Erythroblast (primary cell): ENCODE measurements around the gene ESYT2.

ENCODE experiments used
- DNase-seq, 2 experiments: peaks; one replicate each; lab custom pipeline; 2025; lab: John Stamatoyannopoulos, UW
- GATA1 ChIP-seq: IDR thresholded peaks from 2 replicates; pipeline ENCODE4 v1.6.1; 2011; ENCODE audit warnings: low read depth, mild to moderate bottlenecking, control low read depth, low read length, moderate library complexity
- POLR2A ChIP-seq: IDR thresholded peaks from 2 replicates; pipeline ENCODE4 v1.6.1; 2011; ENCODE audit warnings: mild to moderate bottlenecking, low read length

Gene ESYT2

DNA sequence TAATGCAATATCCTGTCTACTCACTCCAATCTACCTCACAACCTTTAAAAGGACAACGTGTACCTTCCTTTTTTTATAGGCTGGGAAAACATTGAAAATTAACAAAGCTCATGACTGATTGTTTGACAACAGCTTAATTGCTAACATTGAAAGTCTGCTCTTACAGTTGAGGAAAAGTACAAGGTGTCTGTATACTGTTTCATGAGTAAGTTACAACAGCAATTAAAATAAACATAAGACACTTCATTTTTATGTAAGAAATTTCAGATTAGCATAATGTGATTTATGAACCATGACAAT is 96.1 kb downstream of the ESYT2 start:
- DNase-seq: no peak
- no peak for TF ChIP-seq GATA1
- no peak for TF ChIP-seq POLR2A

DNA sequence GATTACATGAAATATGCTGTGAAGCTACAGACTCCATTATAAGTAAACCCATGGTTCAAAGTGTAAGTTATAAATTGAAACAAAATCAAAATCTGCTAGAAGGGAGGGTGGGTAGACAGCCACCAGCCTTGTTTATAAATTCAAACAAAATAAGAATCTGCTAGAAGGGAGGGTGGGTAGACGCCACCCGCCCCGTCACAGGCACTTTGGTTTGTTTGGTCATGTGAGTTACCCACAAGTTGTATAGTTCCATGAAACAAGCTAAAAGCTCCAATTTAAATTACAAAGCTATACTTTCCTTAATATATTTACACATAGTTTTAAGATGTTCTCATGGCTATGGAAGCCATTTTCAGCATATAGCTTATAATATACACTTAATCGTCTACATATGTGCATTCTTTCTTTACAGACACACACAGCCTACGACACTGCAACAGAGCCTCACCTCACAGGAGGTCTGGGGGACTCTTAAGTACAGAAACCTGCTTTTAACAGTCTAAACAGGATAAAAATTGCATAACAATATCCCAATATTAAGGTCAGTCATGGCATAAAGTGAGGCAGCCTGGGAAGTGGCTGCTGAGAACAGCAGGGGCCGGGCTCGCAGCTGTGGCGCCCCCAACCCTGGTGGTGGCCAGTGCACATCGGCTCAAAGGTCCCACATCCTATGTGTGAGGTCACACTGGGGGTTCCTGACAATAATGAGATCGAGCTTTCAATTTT is 96.7 kb downstream of the ESYT2 start:
- TF ChIP-seq POLR2A: no peak
- no peak for TF ChIP-seq GATA1
- DNase-seq: no peak

DNA sequence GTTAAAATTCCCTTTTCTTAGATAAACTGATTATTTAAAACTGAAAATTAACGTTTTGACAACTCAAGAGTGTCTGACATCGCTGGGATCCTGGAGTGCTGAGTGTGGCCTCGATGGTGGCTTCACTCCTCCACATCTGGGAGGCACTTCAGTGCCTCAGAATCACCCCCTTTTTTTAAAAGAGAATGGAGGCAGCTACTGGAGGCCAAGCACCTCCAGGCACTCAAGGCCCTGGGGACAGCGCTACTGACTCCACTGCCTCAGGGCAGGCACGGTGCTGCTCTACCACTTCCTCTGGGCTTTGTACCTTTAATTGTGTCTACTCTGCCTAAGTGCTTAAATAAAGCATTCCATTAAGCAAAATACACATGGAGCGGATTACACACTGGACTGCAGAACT is 97.5 kb downstream of the ESYT2 start:
- TF ChIP-seq POLR2A (no peak), GATA1 (no peak)
- no peak for DNase-seq

DNA sequence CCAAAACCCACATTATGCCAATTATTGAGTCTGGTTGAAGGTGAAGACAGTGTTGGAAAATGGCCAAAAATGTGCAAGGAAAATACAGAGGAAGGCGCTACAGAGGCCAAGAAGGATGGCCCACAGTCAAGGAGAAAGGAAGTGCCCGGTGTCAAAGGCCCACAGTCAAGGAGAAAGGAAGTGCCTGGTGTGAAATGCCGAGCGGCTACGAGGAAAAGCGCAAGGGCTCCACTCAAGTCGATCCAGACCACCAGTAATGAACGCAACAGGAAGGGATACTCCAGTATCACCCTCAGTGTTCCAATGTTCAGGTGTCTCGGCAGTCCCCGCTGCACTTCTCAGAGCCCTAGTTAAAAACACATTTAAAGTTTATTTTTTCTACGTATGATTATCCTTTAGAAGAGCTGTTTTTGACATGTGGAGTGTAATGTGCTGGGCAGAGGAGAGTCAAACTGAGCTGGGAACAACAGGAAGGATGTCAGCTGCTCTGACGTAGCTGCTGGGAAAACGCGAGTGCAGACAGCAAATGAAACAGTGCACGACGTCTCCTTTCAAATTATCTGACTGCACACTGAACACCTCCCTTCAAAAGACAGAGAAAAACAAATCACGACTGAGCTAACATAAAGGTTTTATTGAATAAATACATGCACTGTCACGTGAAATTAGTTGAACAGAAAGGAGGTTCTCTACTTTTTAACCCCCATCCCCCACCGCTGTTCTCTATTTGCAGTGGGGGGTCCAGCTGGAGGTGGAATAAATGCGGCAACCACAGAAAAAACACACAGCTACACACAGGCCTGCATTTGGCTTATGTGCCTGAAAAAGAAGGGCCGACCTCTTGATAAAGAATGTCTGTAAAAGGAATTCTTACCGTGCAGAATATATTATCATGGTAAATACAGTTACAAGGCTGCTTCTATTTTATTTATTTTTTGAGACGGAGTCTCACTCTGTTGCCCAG is 98.6 kb downstream of the ESYT2 start:
- no peak for DNase-seq
- TF ChIP-seq POLR2A: no peak
- no peak for TF ChIP-seq GATA1

DNA sequence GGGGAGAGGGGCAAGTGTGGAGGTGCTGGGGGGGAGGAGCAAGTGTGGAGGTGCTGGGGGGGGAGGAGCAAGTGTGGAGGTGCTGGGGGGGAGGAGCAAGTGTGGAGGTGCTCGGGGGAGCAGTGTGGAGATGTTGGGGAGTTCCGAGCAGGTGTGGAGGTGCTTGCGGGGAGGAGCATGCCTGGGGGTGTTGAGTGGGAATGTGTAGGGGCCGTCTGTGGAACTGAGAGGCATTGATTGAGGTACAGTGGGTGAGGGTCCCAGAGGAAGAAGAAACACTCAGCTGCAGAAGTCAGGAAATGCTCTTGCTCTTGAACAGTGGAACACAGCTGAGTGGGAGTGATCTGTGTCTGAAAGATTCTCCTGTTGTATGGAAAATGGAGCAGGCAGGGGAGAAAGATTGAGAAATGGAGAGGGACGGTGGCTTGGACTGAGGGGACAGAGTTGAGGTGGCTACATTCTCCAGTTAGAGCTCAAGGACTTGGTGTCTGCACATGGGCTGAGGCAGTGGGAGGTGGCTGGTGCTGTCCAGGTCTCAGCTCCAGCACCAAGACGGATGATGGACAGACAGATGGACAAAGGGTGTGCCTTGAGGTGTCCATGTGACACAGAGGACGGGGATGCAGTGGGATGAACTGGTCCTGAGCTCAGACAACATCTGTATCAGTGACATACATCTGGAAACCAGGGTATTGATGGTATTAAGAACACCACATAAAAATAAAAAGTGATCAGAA is 99.5 kb downstream of the ESYT2 start:
- TF ChIP-seq GATA1 (no peak), POLR2A (no peak)
- DNase-seq: no peak

DNA sequence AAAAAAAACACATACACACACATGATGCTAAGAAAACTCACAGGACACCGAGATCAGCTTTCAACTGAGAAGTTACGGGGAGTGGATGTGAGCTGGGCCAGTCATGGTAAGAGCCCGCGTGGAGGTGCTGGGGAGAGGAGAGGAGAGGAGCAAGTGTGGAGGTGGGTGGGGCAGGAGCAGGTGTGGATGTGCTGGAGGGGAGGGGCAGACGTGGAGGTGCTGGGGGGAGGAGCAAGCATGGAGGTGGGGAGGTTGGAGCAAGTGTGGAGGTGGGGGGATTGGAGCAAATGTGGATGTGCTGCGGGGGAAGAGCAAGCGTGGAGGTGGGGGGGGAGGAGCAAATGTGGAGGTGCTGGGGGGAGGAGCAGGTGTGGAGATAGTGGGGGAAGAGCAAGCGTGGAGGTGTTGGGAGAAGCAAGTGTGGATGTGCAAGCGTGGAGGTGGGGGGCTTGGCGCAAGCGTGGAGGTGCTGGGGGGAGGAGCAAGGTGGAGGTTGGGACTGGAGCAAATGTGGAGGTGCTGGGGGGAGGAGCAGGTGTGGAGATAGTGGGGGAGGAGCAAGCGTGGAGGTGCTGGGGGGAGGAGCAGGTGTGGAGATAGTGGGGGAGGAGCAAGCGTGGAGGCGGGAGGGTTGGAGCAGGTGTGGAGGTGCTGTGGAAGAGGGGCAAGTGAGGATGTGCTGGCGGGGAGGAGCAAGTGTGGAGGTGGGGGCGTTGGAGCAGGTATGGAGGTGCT is 100.2 kb downstream of the ESYT2 start:
- TF ChIP-seq GATA1: no peak
- TF ChIP-seq POLR2A: no peak
- DNase-seq: no peak

DNA sequence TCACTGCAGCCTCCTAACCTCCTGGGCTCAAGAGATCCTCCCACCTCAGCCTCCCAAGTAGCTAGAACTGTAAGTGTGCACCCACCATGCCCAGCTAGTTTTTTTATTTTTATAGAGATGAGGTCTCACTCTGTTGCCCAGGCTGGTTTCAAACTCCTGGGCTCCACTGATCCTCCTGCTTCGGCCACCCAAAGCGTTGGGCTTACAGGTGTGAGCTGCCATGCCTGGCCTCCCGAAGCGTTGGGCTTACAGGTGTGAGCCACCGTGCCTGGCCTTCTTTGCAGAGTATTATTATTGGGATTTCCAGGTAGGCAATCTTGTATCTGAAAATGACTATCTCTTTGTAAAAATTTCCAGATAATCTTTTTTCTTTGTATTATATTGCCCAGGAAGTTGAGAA is 101.6 kb downstream of the ESYT2 start:
- TF ChIP-seq GATA1: no peak
- no peak for TF ChIP-seq POLR2A

DNA sequence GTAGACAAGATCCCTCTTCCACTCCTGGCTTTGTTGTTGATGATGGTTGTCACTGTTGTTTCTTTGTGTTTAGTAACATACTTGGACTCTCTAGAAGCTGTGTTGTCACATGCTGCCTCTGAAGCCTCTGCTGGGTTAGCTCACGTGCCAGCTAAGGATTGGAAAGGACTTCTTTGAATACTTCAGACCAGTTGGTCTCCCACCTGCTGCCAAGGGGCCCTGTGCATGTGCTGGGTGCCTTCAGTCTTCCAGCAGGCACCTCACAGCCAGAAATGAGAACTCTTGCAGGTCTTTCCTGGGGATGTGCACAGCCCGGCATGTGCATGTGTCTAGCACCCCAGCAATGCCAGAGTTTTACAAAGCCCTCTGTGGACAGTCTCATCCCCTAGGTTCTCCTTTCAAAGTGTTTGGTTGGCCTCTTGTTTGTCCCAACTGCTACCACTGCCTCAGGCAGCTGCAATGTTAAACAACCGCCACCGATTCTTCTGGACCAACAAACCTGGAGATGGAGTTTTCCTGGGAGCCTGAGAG is 103.0 kb downstream of the ESYT2 start:
- no peak for DNase-seq
- TF ChIP-seq GATA1: no peak
- TF ChIP-seq POLR2A: no peak

More for the DNA sequence above, 101.6 kb downstream of the ESYT2 start:
- no peak for DNase-seq

DNA sequence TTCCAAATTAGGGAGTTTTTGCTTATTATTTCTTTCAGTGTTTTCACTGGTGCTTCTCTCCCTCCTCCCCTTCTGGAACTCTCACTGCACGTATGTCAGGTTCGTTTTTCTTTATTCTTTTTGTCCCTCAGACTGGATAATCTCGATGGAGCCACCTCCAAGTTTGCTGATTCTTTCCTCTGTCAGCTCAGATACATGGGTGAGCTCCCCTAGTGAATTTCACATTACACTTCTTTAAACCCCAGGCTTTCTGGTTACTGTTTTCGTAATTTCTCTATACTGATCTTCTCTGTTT is 103.9 kb downstream of the ESYT2 start:
- DNase-seq: no peak
- TF ChIP-seq POLR2A: no peak
- TF ChIP-seq GATA1: no peak

DNA sequence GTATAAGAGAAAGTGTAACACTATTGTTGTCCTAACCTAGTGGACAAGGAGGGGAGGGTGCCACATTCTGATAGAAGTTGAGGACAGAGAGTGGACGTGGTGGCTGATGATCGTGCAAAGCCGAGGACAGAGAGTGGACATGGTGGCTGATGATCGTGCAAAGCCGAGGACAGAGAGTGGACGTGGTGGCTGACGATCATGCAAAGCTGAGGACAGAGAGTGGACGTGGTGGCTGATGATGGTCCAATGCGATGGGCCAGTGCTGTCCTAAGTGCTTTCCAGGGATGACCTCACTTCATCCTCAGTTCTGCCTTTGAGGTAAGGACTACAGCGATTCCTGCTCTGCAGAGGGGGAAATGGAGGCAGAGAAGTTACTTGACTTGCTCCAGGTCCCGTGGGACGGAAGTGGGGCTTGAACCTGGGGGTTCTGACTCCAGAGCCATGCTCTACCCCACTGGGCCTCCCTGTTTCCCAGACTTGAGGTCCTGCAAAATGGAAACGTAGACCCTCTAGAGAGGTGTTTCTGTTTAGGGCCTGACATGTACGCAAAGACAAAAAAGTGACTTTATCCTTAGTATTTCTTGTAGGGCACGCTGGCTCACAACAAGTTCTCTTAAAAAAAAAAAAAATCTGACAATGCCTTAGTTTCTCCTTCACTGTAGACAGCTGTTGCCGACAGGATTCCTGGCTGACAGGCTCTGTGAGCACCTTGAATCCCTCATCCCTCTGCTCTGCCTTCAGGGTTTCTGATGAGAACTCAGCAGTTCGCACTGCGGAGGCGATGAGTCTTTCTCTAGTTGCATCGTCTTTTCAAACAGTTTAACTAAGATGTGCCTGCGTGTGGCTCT is 104.4 kb downstream of the ESYT2 start:
- DNase-seq: no peak
- no peak for TF ChIP-seq GATA1
- no peak for TF ChIP-seq POLR2A

DNA sequence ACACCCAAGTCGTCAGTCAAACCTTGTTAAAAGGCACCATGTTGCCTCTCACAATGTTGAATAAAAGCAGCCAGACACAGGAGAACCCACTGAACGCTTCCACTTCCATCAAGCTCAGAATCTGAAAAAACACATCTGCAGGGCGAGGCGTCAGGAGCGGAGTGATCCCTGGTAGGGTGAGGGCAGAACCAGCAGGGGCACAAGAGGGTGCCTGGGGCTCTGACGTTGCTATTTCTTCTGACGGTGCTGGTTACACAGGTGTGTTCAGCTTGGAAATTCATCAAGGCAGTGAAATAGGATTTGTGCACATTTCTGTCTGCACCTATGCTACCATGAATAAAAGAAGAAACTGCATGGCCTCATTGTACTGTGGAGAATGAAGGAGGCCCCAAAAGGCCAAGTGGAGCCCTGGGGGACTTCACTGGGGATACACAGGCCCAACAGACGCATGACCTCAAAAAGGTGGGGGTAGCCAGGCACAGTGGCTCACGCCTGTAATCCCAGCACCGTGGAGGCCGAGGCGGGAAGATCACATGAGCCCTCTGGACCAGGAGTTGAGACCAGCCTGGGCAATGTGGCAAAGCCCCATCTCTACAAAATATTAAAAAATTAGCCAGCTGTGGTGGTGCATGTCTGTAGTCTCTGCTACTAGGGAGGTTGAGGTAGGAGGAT is 105.5 kb downstream of the ESYT2 start:
- TF ChIP-seq GATA1 (no peak), POLR2A (no peak)
- no peak for DNase-seq

DNA sequence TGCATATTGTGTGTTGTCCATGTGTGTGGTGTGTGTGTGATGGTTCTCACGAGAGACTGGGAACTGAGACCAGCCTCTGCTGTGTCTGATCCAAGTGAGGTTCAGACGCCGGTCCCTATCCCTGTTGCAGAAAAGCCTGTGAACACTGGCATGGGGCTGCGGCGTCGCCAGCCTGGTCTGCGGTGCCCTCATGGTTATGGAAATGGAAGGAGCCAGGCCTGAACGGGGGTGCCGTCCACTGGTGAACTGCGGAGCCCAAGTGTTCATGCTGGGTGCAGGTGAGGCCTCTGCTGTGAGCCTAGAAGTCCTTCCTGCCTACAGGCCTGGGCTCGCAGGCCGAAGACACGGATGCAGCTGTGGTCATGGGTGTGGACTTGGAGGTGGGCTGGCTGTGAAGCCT is 106.0 kb downstream of the ESYT2 start:
- no peak for TF ChIP-seq GATA1
- TF ChIP-seq POLR2A: no peak
- no peak for DNase-seq

DNA sequence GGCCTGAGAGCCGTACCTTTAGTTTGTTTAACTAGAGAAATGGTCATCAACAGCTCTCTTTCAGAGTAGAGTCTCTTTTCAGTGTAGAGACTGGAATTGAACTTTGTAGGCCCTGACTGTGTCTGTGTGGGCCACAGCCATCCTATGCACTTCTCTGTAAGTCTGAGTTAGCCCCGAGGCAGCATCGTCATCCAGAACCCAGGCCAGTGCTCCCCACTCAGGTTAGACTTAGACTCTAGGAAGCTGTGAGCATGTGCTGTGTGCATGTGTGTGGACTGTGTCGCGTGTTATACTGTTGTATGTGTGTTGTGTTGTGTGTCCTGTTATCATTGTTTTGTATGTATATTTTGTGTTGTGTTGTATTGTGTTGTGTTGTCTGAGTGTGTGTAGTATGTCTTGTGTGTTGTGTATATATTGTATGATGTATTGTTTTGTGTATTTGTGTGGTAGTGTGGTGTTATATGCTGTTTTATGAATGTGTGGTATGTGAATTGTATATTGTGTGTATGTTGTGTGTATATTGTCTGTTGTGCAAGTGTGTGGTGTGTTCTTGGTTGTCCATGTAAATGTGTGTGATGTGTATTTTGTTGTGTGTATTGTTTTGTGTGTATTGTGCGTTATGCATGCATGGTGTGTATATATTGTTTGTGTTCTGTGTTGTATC is 106.6 kb downstream of the ESYT2 start:
- TF ChIP-seq GATA1 (no peak), POLR2A (no peak)

More for the DNA sequence above, 106.6 kb downstream of the ESYT2 start:
- DNase-seq: no peak
